ENCODE results near the gene COPRS.

Gene COPRS

DNA sequence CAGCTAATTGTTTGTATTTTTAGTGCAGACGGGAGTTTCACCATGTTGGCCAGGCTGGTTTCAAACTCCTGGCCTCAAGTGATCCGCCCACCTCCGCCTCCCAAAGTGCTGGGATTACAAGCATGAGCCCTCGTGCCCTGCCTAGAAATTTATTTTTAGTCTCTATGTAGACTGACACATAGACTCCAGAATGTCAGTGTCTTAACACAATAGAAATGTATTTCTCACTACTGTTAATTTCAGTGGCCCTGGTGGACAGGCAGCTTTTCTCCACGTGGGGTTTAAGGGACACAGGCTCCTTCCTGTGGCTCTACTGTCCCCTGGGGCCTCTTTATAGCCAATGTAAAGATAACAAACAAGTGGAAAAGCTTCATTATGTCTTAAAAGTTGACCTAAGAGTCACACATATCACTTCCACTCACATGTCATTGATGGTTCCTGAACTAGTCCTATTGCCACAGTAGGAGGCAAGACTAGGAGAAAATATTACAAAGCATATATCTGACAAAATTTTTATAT is 43.8 kb downstream of the COPRS start:
- TF ChIP-seq, protein P1, sequence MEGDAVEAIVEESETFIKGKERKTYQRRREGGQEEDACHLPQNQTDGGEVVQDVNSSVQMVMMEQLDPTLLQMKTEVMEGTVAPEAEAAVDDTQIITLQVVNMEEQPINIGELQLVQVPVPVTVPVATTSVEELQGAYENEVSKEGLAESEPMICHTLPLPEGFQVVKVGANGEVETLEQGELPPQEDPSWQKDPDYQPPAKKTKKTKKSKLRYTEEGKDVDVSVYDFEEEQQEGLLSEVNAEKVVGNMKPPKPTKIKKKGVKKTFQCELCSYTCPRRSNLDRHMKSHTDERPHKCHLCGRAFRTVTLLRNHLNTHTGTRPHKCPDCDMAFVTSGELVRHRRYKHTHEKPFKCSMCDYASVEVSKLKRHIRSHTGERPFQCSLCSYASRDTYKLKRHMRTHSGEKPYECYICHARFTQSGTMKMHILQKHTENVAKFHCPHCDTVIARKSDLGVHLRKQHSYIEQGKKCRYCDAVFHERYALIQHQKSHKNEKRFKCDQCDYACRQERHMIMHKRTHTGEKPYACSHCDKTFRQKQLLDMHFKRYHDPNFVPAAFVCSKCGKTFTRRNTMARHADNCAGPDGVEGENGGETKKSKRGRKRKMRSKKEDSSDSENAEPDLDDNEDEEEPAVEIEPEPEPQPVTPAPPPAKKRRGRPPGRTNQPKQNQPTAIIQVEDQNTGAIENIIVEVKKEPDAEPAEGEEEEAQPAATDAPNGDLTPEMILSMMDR (IDR thresholded peaks at IDR 0.05): no peak

DNA sequence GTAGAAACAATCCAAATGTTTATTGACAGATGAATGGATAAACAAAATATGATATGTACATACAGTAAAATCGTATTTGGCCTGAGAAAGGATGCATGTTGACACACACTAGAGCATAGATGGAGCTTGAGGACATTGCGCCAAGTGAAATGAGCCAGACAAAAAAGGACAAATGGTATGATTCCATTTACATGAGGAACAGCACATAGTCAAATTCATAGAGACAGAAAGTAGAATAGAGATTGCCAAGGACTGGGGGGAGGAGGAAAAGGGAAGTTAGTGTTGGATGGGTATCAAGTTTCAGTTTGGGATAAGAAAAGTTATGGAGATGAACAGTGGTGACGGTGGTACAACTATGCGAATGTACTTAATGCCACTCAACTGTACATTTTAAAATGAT is 47.9 kb downstream of the COPRS start:
- TF ChIP-seq, protein P1 (IDR thresholded peaks at IDR 0.05): no peak

- TF ChIP-seq, protein P1 (IDR thresholded peaks at IDR 0.05): no peak
Measured at GRCh38 chr17:31808521-31809050, 50.5 kb downstream of the COPRS start.

- TF ChIP-seq, protein P1 (IDR thresholded peaks at IDR 0.05): no peak
Measured at GRCh38 chr17:31807846-31808245, 51.2 kb downstream of the COPRS start.

- TF ChIP-seq, protein P1 (IDR thresholded peaks at IDR 0.05): no peak
Measured at GRCh38 chr17:31806921-31807320, 52.1 kb downstream of the COPRS start.

GRCh38 chr17:31803494-31804213 is 55.4 kb downstream of the COPRS start:
- TF ChIP-seq, protein P1 (IDR thresholded peaks at IDR 0.05): no peak

GRCh38 chr17:31802502-31802901 is 56.5 kb downstream of the COPRS start:
- TF ChIP-seq, protein P1 (IDR thresholded peaks at IDR 0.05): no peak
